Raji (cell line): ENCODE results near the gene KRT33B.
"Not testable (repeated sequence)": the region's sequence is repeated elsewhere in the genome, so short reads cannot be mapped to it uniquely, and the experiment has no call there.

Experiments
- POLR2A ChIP-seq: IDR thresholded peaks from 2 replicates; pipeline ENCODE4 v1.6.1; 2011; ENCODE audit warnings: low read depth, low read length, control low read depth; ENCODE audit not compliant: insufficient read depth

The KRT33B gene

DNA sequence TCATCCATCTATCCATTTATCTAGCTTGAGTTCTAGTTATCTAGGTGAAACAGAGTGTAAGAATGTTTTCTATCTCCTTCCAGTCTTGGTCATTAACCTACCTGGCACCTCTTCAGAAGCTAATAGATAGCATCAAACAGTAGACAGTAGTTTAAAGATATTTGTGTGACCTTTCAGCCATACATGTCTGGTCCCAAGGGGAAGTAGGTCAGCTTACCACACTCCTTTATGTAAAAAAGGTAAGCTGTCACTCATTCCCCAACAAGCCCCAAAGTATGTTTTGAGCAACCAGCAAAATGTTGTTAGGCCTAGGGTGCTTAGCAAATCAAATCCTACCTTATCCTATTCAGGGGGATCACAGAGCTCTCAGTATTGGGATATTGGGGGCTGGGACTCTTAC lies 3.5 kb downstream of the KRT33B start:
- TF ChIP-seq POLR2A: no peak

DNA sequence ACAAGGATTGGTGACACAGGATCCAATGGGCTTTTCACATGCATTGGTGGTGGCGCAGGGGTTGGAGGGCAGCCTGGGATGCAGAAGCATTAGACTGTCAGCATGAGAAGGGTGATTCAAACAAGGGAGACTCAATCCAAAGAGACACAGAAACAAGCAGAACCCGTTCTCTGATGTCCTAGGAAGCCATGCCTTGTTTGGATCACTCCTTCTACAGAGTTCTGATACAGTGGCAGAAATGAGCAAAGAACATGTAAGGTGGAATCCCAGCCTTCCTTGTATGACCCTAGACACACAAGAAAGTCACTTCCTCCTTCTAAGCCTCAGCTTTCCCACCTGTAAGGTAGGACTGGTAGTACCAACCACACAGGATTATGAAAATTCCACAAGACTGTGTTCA lies 5.7 kb downstream of the KRT33B start:
- TF ChIP-seq POLR2A: no peak

DNA sequence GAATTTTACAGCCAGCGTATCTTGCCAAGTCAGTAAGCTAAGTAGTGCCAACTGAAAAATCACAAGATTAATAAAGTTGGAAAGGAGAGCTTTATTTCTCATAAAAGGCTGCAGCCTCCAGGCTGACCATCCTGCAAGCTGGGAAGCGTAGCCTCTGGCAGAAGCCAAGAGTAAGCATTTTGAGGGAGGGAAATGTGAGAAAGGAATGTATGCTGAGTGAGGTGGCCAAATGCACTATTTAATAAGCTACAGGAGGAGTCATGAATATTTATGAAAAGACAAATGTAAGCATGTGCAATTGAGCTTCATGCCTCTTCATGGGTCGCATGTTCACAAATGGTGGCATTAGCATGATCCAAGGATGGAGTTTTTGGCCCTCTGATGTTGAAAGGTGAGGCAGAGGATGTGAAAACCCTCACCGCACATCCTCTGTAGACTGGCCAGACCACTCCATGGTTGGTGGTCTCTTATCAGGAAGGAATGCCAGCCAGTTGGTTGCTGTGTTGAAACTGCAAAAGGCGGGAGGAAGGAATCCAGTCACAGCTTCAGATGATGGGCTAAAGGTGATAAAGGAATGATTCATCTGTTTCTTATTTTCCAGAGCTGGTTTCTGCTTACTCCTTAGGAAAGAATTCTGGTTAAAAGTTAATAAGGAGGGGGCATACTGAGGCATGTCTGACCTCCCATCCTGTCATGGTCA lies 9.2 kb downstream of the KRT33B start:
- no peak for TF ChIP-seq POLR2A

DNA sequence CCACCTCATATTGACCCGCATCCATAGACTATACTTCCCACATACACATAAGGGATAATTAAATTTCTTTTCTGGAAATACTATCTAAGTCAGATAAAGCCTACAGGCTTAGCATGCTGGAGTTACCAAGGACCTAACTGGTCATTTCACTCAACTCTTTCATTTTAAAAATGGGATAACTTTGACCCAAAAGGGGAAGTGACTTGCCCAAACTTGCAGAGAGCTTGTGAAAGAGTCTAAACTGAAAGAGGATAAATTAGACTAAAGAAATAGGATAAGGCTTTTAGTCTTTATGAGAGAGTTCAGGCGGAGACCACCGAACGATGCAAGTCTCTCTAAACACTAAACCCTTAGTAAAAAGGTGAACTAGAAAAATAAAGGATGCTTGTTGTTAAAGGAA lies 15.1 kb downstream of the KRT33B start:
- TF ChIP-seq POLR2A: no peak

DNA sequence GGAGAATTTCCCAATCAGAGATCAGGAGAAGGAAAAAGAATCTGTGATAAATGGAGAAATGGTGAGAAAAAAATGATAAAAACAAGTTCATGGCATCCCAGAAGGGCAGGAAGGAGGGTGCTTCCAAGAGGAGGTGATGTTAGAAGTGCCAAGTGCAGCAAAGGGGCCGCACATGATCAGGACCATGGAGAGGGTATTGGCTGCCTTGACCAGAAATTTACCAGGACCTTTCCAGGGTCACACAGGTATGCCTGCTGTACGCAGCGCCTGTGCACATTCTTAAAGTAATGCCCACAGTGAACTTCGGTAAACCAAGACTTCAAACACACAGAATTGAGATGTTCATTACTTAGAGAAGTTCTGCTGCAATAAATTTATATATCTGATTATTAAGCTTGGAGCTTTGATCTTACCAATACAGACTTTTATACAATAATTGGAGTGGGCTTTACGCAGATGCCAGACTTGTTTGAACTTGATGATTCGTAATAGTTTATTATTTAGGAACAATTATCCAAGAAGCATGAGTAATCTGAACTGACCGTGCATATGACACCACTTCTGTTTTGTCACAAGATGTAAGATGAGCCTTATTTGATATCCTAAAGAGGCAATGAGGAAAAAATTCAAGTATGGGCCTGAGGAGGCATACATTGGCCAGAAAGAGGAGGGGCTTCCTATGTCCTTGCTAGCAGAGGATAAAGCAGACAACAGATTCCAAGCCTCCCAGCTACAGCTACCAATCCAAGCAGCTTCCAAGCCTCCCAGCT lies 16.8 kb downstream of the KRT33B start:
- TF ChIP-seq POLR2A: no peak

DNA sequence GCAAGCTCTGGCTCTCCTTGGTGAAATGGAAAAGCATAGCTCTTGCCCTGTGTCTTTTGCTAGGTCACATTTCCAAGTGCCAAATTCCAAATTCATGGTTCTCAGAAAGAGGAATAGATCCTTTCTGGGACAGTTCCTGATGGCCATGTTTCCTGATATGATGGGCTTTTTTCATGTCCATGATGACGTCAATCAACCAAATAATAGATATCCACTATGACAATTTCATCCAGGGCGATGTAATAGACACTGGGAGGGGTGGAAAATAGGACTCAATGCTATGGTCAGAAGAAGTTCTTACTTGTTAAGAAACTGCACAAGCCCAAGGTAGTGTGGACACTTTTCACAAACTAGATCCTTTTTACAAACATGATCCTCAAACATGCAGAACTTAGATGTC lies 18.4 kb downstream of the KRT33B start:
- TF ChIP-seq POLR2A: no peak

DNA sequence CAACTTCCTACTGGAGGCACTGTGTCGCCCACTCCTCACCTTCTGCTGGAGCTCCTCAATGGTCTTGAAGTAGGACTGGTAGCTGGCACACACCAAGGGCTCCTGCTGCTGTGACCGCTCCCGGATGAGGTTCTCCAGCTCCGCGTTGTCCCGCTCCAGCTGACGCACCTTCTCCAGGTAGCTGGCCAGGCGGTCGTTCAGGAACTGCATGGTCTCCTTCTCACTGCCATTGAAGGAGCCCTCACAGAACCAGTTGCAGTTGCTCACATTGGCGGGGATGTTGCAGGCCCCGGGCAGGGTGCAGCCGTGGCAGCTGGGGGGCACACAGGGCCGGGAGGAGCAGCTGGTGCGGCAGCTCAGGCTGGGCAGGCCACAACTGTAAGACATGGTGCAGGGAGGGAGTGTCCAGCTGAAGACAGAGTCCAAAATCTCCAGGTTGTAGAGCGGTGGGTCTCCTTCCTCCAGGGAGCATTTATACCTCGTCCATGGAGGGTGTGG lies 19.2 kb downstream of the KRT33B start, which contains the start of gene KRT33A:
Gene KRT33A, minus strand, starts transcription at position 448 of the 498 bp plus-strand sequence. Its CDS starts 61 bp downstream, at position 387.
- TF ChIP-seq POLR2A: not testable (repeated sequence)

DNA sequence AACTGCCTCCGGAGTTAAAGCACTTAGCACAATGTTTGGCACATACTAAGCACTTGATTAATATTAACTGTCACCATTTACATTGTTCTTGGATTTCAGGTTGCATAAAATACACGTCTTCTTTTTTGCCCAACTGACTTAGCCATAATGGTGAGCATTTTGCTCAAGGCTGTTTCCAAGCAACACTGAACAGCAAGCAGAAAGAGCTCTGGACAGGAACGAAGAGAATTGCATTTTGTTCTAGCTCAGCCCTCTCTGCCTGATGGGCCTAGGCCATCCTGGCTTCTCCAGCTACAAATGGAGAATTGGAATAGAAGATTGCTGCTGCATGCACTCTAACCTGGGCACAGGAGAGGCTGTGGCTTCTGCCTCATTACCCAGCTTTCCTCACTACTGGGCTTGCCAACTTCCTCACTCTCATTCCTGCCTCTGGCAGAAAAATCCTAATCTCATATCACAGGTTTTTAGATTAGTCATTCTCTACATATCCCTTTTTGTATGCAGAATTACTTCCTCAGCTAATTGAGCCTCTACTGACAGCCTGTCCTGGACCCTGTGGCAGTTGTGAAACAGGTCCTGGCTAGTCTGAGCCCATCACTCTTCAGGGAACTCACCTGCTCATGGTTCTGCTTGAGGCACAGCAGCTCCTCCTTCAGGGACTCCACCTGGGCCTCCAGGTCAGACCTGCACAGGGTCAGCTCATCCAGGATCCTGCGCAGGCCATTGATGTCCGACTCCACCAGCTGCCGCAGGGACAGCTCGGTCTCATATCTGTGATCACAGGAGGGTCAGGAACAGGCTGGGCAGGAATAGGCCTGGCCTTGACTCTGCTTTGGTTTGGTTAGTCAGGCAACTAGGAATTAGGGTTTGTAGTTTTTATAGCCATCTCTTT lies 21.5 kb downstream of the KRT33B start:
- TF ChIP-seq POLR2A: no peak

DNA sequence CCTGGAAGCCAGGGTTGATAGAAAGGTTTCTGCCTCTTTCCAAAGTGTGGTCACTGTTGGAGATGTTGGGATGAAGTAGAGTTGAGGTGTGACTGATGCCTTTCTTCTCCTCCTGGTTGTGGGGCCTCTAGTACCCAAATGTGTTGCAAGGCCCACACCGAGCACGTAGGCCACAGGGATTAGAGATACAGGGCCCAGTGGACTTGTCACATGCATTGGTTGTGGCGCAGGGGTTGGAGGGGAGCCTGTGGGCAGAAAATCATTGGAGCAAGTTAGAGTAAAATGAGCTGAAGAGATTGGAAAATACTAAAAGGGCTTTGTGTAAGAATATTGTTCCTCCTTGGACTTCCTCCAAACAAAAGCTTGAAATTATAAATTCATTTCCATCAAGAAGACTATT lies 23.6 kb downstream of the KRT33B start:
- no peak for TF ChIP-seq POLR2A

DNA sequence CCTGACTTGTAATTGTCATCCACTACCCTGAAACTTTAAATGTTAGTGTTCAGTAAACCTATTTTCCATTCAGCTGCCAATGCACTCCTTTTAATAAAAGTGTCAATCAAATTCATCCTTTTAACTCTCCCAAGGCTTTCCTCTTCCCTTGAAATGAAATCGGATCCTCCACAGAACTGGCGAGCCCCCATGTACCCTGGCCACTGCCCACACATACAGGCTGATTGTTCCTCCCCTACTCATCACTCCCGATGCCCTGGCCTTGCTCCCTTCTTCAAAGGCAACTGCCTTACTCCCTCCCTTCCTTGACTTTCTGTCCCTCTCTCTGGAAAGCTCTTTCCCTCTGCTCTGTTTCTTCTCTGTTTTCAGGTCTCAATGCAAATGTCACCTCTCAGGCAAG lies 26.6 kb downstream of the KRT33B start:
- TF ChIP-seq POLR2A: no peak

DNA sequence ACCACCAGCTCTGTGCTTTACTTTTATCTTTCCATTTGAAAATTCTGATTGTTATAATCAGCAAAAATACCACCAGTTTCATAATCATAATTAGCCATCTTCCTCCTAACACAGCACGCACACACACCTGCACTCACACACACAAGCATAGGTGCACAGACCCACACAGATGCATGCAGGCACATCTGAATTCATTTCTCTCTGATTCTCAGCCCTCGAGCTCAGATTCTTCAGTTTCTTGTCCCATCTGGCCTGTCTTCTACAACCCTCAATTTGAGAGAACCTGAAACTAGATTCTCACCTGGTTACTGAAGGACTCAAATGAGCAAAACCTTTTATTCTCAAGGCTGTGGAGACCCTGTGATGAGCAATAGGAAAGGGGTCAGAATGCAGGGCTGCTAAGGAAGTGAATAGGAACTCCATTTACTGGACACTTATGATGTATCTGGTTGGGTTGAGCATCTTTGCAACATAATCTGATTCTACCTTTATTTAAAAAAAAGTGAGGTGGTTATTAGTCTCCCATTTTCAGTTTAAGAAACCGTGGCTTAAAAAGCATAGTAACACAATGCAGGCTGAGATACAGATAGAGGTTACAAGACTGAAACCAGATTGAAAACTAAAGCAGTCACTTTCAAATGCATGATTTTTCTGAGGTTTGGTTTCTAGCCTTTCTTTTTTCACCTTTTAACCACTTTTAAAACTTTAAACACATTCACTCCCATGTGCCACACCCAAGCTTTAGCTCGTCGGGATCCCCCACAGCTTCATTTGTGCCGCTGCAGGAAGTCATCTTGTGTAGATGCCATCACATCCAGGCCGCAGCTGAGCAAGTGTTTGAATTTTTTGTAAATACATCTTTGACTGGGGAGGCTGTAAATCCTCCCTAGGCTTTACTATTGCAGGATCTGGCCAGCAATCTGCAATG lies 28.4 kb downstream of the KRT33B start:
- TF ChIP-seq POLR2A: no peak

DNA sequence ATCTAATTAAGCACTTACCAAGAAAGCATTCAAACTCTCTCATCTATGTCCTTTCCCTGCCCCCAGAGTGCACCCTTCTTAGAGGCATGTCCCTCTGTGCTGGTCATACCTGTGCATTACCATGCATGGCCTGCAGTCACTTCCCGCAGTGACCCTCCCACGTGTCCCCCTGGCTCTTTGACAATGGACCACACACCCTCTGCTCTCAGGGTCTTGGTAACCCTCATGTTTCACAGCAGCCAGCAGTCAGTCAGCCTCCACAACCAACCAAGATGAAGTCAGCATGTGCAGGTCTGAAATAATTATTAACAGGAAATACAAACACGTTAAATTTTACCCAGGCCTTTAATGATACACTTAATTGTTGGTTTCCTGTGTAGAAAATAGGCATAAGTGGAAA lies 29.1 kb downstream of the KRT33B start:
- TF ChIP-seq POLR2A: no peak

DNA sequence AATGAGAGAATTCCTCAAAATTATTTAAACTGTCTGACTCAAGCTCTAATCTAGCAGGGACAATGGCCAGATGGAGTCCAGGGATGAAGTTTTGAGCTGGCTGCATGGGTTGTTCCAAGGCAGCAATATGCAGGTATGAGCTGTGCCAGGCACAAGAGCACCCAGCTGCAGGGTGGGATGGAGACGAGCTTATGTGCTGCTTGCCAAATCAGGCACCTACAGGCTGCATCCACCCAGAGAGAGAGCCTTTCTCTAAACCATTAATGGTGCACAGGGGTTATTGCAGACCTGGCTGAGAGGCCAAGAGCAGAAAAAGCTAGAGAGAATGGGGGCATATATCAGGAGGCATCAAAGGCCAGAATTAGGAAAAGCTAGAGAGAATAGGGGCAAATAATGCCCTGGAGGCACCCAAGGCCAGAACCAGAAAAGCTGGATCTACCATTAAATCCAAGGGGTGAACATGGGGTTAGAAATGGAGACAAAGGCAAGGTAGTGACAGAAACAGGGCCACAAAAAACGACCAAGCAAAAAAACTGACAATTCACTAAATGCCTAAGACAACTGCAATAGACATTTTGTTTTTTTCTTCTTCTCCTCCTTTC lies 29.9 kb downstream of the KRT33B start:
- no peak for TF ChIP-seq POLR2A

DNA sequence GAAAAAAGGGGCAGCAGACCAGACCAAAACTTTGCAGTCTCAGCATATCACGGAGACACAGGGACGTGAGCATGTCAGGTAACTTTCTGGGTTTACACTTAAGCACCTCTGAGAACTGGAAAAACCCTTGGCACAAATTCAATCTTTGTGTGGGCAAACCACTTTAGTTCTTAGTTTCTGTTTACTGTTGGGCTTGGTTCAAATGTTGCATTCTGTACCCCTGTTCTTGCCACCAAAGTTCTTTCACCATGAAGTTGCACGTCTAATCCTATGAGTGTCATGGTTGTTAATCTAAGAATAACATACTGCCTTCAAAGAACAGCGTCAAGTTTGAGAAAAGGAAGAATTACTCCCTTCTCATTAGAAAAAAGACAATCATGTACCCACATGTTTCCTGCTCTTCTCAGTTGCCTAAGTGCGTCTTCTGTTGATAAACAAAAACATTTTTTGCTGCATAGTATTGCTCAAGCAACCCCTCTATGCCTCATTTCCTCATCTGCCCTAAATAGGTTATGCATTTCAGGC lies 30.6 kb downstream of the KRT33B start:
- TF ChIP-seq POLR2A: no peak
